GM19239 (cell line): ENCODE results near the gene CREB3L2.
"Not testable (repeated sequence)": the region's sequence is repeated elsewhere in the genome, so short reads cannot be mapped to it uniquely, and the experiment has no call there.

Experiments
- DNase-seq: peaks from one replicate; pipeline ENCODE4 v3.0.0; 2011; ENCODE audit warnings: low spot score; ENCODE audit not compliant: insufficient read length
- FAIRE-seq: peaks from 2 replicates; lab custom pipeline; 2011; peaks lifted over from hg19 to GRCh38; lab: Jason Lieb, UNC

CREB3L2 gene

GRCh38 chr7:137990251-137990941, 11.5 kb downstream of the CREB3L2 start:
- FAIRE-seq: no peak
- no peak for DNase-seq

- DNase-seq (no peak), FAIRE-seq (no peak)
Observed at GRCh38 chr7:137989590-137989989, 12.3 kb downstream of the CREB3L2 start.

- FAIRE-seq: no peak
- no peak for DNase-seq
Observed at GRCh38 chr7:137989094-137989493, 12.8 kb downstream of the CREB3L2 start.

GRCh38 chr7:137987968-137988367, 13.9 kb downstream of the CREB3L2 start:
- DNase-seq (no peak), FAIRE-seq (peak; percentile 14)

GRCh38 chr7:137987563-137987962, 14.3 kb downstream of the CREB3L2 start:
- FAIRE-seq (no peak), DNase-seq (no peak)

GRCh38 chr7:137987018-137987349, 14.9 kb downstream of the CREB3L2 start:
- no peak for DNase-seq
- FAIRE-seq: no peak

- no peak for FAIRE-seq
- DNase-seq: no peak
Observed at GRCh38 chr7:137986252-137987017, 15.5 kb downstream of the CREB3L2 start.

- FAIRE-seq (peak; percentile 44), DNase-seq (no peak)
Observed at GRCh38 chr7:137985897-137986251, 16.0 kb downstream of the CREB3L2 start.

- DNase-seq: no peak
Observed at GRCh38 chr7:137985253-137985896, 16.5 kb downstream of the CREB3L2 start.

GRCh38 chr7:137984181-137985041, 17.5 kb downstream of the CREB3L2 start:
- FAIRE-seq: no peak
- DNase-seq: no peak

More at GRCh38 chr7:137985253-137985896, 16.5 kb downstream of the CREB3L2 start:
- FAIRE-seq: peak; percentile 70

- FAIRE-seq (no peak), DNase-seq (no peak)
Observed at GRCh38 chr7:137983323-137984008, 18.4 kb downstream of the CREB3L2 start.

GRCh38 chr7:137982394-137982793, 19.5 kb downstream of the CREB3L2 start:
- not testable (repeated sequence) for FAIRE-seq, DNase-seq

- peak; percentile 18 for DNase-seq
- peak; percentile 63 for FAIRE-seq
Observed at GRCh38 chr7:137981668-137982067, 20.2 kb downstream of the CREB3L2 start.

- DNase-seq (no peak), FAIRE-seq (no peak)
Observed at GRCh38 chr7:137981175-137981574, 20.7 kb downstream of the CREB3L2 start.

GRCh38 chr7:137980308-137980707, 21.6 kb downstream of the CREB3L2 start:
- FAIRE-seq (no peak), DNase-seq (no peak)

GRCh38 chr7:137978464-137979237, 23.2 kb downstream of the CREB3L2 start:
- FAIRE-seq (no peak), DNase-seq (no peak)

GRCh38 chr7:137977173-137977572, 24.7 kb downstream of the CREB3L2 start:
- FAIRE-seq (no peak), DNase-seq (no peak)

- DNase-seq (no peak), FAIRE-seq (no peak)
Observed at GRCh38 chr7:137976696-137977095, 25.2 kb downstream of the CREB3L2 start.

GRCh38 chr7:137976232-137976631, 25.7 kb downstream of the CREB3L2 start:
- DNase-seq: no peak
- no peak for FAIRE-seq
